OCI-LY3 (cell line): ENCODE data around the gene ALDH1L1.
"Not testable (repeated sequence)": the region's sequence is repeated elsewhere in the genome, so short reads cannot be mapped to it uniquely, and the experiment has no call there.

Experiments
- H2AFZ ChIP-seq: fragments of 200-600, 300-600 bp; shearing (Covaris generic); 2 replicates; pipeline ENCODE4 v1.6.0; 2014; ENCODE audit warnings: antibody characterized with exemption, low read depth, low read length
- H3K27ac ChIP-seq: fragments of 200-600, 300-600 bp; sonication (generic); 2 replicates; pipeline ENCODE4 v1.5.1; 2014; ENCODE audit warnings: mild to moderate bottlenecking, low read length, moderate library complexity, mixed read lengths
- H3K27me3 ChIP-seq: fragments of 200-600, 300-600 bp; sonication (generic); 2 replicates; pipeline ENCODE4 v1.6.1; 2014; ENCODE audit warnings: low read depth, low read length, mixed read lengths
- H3K36me3 ChIP-seq: fragments of 200-600, 300-600 bp; sonication (generic); replicated peaks from 2 replicates; pipeline ENCODE3; 2014; ENCODE audit warnings: low read depth, low read length, mixed read lengths
- H3K4me1 ChIP-seq: fragments of 300-600, 200-600 bp; sonication (generic); 2 replicates; pipeline ENCODE4 v1.6.1; 2014; ENCODE audit warnings: low read length, mixed read lengths
- H3K4me2 ChIP-seq: fragments of 200-600, 300-600 bp; sonication (generic); 2 replicates; pipeline ENCODE4 v1.6.1; 2014; ENCODE audit warnings: low read length, mixed read lengths
- H3K4me3 ChIP-seq: fragments of 300-600, 200-600 bp; sonication (generic); 2 replicates; pipeline ENCODE4 v1.5.1; 2014; ENCODE audit warnings: antibody characterized with exemption, mild to moderate bottlenecking, low read length, moderate library complexity
- H3K79me2 ChIP-seq: fragments of 300-600, 200-600 bp; shearing (Covaris generic); 2 replicates; pipeline ENCODE4 v1.6.1; 2014; ENCODE audit warnings: mild to moderate bottlenecking, low read length, mixed read lengths
- H3K9ac ChIP-seq: fragments of 300-600, 200-600 bp; shearing (Covaris generic); 2 replicates; pipeline ENCODE4 v1.6.0; 2014; ENCODE audit warnings: mild to moderate bottlenecking, low read length, moderate library complexity
- H3K9me3 ChIP-seq: fragments of 200-600, 300-600 bp; shearing (Covaris generic); 2 replicates; pipeline ENCODE4 v1.6.1; 2014; ENCODE audit warnings: low read length, mixed read lengths; ENCODE audit not compliant: insufficient read depth
- H4K20me1 ChIP-seq: fragments of 200-600, 300-600 bp; sonication (generic); 2 replicates; pipeline ENCODE4 v1.6.1; 2016; ENCODE audit warnings: low read length, mixed read lengths; ENCODE audit not compliant: insufficient read depth
- CTCF ChIP-seq: fragments of 200-600, 300-600 bp; sonication (generic); IDR thresholded peaks from 2 replicates; pipeline ENCODE4 v1.5.1; 2014; ENCODE audit warnings: antibody characterized with exemption, low read length, low read depth
- EZH2phosphoT487 ChIP-seq: fragments of 200-600 bp; shearing (Covaris generic); IDR thresholded peaks from 2 replicates; pipeline ENCODE4 v1.6.1; 2018; ENCODE audit warnings: antibody characterized with exemption, mixed run types, low read depth

ALDH1L1 gene

GRCh38 chr3:126077754-126078153 lies 102.6 kb downstream of the ALDH1L1 start:
- Histone ChIP-seq H2AFZ (no peak overlapping the region), H3K9me3 (no peaks in the 10 kb centered on the region), H3K4me3 (no peak overlapping the region), H3K27ac (no peak overlapping the region), H3K9ac (no peak overlapping the region), H3K79me2 (no peaks in the 10 kb centered on the region), H3K27me3 (no peaks in the 10 kb centered on the region), H3K4me1 (no peaks in the 10 kb centered on the region), H3K4me2 (no peak overlapping the region), H3K36me3 (no peaks in the 10 kb centered on the region), H4K20me1 (no peaks in the 10 kb centered on the region)
- no peak for TF ChIP-seq EZH2phosphoT487
- no peak for TF ChIP-seq CTCF

- H2AFZ ChIP-seq = no peak overlapping the region
- no peaks in the 10 kb centered on the region for H3K9me3 ChIP-seq
- no peaks in the 10 kb centered on the region for H3K27me3 ChIP-seq
- H3K36me3 ChIP-seq = no peaks in the 10 kb centered on the region
- H3K4me2 ChIP-seq = no peak overlapping the region
- no peak overlapping the region for H3K27ac ChIP-seq
- no peaks in the 10 kb centered on the region for H4K20me1 ChIP-seq
- H3K9ac ChIP-seq = no peak overlapping the region
- H3K4me1 ChIP-seq = no peaks in the 10 kb centered on the region
- TF ChIP-seq CTCF (no peak), EZH2phosphoT487 (no peak)
- H3K4me3 ChIP-seq = no peak overlapping the region
- no peaks in the 10 kb centered on the region for H3K79me2 ChIP-seq
Measured at GRCh38 chr3:126076140-126076539, 104.2 kb downstream of the ALDH1L1 start.

- Histone ChIP-seq H3K4me1 (no peaks in the 10 kb centered on the region), H3K4me2 (no peak overlapping the region), H2AFZ (no peak overlapping the region), H3K4me3 (no peak overlapping the region), H3K79me2 (no peaks in the 10 kb centered on the region), H3K27me3 (no peaks in the 10 kb centered on the region), H3K36me3 (no peaks in the 10 kb centered on the region), H3K27ac (no peak overlapping the region), H3K9ac (no peak overlapping the region), H4K20me1 (no peaks in the 10 kb centered on the region), H3K9me3 (no peaks in the 10 kb centered on the region)
- TF ChIP-seq CTCF = no peak
- TF ChIP-seq EZH2phosphoT487 = no peak
Measured at GRCh38 chr3:126070146-126070545, 110.2 kb downstream of the ALDH1L1 start.

- Histone ChIP-seq H3K4me1 (no peaks in the 10 kb centered on the region), H3K4me3 (no peak overlapping the region), H2AFZ (no peak overlapping the region), H3K9ac (no peak overlapping the region), H3K79me2 (no peaks in the 10 kb centered on the region), H3K27me3 (no peaks in the 10 kb centered on the region), H3K36me3 (no peaks in the 10 kb centered on the region), H4K20me1 (no peaks in the 10 kb centered on the region), H3K9me3 (no peaks in the 10 kb centered on the region), H3K4me2 (no peak overlapping the region), H3K27ac (no peak overlapping the region)
- no peak for TF ChIP-seq EZH2phosphoT487
Measured at GRCh38 chr3:126067959-126068358, 112.4 kb downstream of the ALDH1L1 start.

- H3K79me2 ChIP-seq, H4K20me1 ChIP-seq, H3K9me3 ChIP-seq, H3K27me3 ChIP-seq, H3K27ac ChIP-seq, H3K36me3 ChIP-seq, H3K4me3 ChIP-seq, H3K4me1 ChIP-seq, H3K4me2 ChIP-seq, H2AFZ ChIP-seq, H3K9ac ChIP-seq: not testable (repeated sequence)
Measured at GRCh38 chr3:126066676-126067075, 113.7 kb downstream of the ALDH1L1 start.
